Endothelial cell of hepatic sinusoid (primary cell): ENCODE data around the gene NUP133.

Source experiments
- in situ Hi-C: cut with HindIII; loops from 2 replicates; pipeline ENCODE4 v1.10.0; 2017; ENCODE audit warnings: low sequenced_read_pairs

Gene NUP133

GRCh38 chr1:229509576-229509975 lies 1.4 kb upstream of the NUP133 start:
- in situ Hi-C loops, result no loop called here

DNA sequence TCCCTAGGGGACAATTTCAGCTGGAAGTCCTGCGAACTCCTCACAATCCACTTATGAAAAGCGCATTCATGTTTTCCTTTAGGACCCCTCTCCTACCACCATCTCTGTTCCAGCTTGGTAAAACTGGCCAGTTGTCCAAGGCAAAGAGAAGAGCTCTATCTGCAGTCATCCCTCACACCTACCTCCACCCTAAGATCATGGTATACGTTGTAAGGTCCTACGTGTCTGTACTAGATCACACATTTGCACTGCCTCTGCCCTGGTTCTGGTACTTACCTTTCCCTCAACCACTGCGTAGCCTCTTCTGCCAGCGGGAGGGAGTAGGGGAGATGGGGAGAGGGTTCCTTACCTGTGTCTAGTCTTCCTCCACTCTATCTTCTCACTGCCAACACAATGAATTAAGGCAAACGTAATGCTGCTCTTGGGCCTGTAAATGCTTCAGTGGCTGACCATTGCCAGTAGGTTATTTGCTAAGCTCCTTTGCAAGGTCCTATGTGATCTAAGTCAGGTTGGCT lies 739 bp upstream of the NUP133 start:
- in situ Hi-C loops, result no loop called here

GRCh38 chr1:229507502-229507901 lies 639 bp downstream of the NUP133 start:
- in situ Hi-C loops, result no loop called here

GRCh38 chr1:229506633-229507032 lies 1.5 kb downstream of the NUP133 start:
- in situ Hi-C loops, result no loop called here

- in situ Hi-C loops, result loop anchor here (5.0 to 25.0 kb wide), 2 partner anchors 48 to 233 kb away; partner anchors contain the start of gene RAB4A
Observed at GRCh38 chr1:229495782-229496181, 12.4 kb downstream of the NUP133 start.

- in situ Hi-C loops, result loop anchor here (25.0 kb wide), 1 partner anchor 225 kb away; the partner anchor contains the start of gene RAB4A
Observed at GRCh38 chr1:229487181-229487580, 21.0 kb downstream of the NUP133 start.

- in situ Hi-C loops, result loop anchor here (25.0 kb wide), 1 partner anchor 223 kb away; the partner anchor contains the start of gene RAB4A
Observed at GRCh38 chr1:229485318-229485717, 22.8 kb downstream of the NUP133 start.

- in situ Hi-C loops, result loop anchor here (25.0 kb wide), 1 partner anchor 220 kb away; the partner anchor contains the start of gene RAB4A
Observed at GRCh38 chr1:229482511-229482910, 25.6 kb downstream of the NUP133 start.

- in situ Hi-C loops, result loop anchor here (25.0 kb wide), 1 partner anchor 218 kb away; the partner anchor contains the start of gene RAB4A
Observed at GRCh38 chr1:229480495-229480894, 27.6 kb downstream of the NUP133 start.

GRCh38 chr1:229479660-229480399 lies 28.3 kb downstream of the NUP133 start:
- in situ Hi-C loops, result loop anchor here (25.0 kb wide), 1 partner anchor 218 kb away; the partner anchor contains the start of gene RAB4A

GRCh38 chr1:229478852-229479251 lies 29.3 kb downstream of the NUP133 start:
- in situ Hi-C loops, result loop anchor here (25.0 kb wide), 1 partner anchor 217 kb away; the partner anchor contains the start of gene RAB4A

- in situ Hi-C loops, result loop anchor here (25.0 kb wide), 1 partner anchor 214 kb away; the partner anchor contains the start of gene RAB4A
Observed at GRCh38 chr1:229475859-229476258, 32.3 kb downstream of the NUP133 start.

GRCh38 chr1:229474509-229474908 lies 33.6 kb downstream of the NUP133 start:
- in situ Hi-C loops, result no loop called here

DNA sequence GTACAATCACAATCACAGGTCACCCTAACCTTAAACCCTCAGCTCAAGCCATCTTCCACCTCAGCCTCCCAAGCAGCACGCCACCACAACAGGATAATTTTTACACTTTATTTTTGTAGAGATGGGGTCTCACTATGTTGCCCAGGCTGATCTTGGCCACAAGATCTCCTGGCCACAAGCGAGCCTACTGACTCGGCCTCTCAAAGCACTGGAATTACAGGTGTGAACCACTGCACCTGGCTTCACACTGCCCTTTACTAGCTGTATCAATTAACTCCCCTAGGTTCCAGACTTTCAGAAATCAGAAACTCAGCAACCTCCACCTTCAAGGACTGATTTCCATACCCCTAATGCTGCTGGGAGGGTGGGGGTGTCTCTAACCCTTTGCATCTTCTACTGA lies 37.0 kb downstream of the NUP133 start:
- in situ Hi-C loops, result no loop called here

GRCh38 chr1:229470406-229471043 lies 37.6 kb downstream of the NUP133 start:
- in situ Hi-C loops, result no loop called here

- in situ Hi-C loops, result no loop called here
Observed at GRCh38 chr1:229466887-229467286, 41.3 kb downstream of the NUP133 start.

DNA sequence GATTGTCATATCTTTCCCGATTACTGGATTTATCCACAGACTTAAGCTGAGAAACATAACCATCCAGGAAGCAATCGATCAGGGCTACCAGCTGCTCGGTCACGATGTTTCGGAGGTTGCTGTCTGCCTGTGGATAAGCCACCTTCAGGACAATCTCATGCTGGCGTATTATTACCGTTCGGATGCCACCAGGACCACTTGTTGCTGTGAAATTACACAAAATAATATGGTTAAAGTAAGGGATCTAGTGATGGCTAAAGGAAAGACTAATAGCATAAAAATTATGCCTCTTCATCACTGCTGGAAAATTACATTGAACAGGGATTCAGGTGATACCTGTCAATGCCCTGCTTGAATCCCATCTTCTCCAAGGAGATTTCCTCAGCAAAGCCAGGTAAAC lies 43.5 kb downstream of the NUP133 start:
- in situ Hi-C loops, result no loop called here

- in situ Hi-C loops, result no loop called here
Observed at GRCh38 chr1:229461032-229461668, 47.0 kb downstream of the NUP133 start.

GRCh38 chr1:229459815-229460214 lies 48.3 kb downstream of the NUP133 start:
- in situ Hi-C loops, result no loop called here

- in situ Hi-C loops, result no loop called here
Observed at GRCh38 chr1:229457436-229457835, 50.7 kb downstream of the NUP133 start.

GRCh38 chr1:229456016-229456415 lies 52.1 kb downstream of the NUP133 start:
- in situ Hi-C loops, result no loop called here
